Prostate gland (tissue), 2 donors: ENCODE data around the gene CSMD2. TPM values are rescaled to one million over a fixed set of nuclear protein-coding genes. Genes with fewer than 3 reads are reported as not detected.
"Not testable (repeated sequence)": the region's sequence is repeated elsewhere in the genome, so short reads cannot be mapped to it uniquely, and the experiment has no call there.

Experiments
- DNase-seq: peaks from one replicate; pipeline ENCODE4 v3.0.0-alpha.2; 2019; ENCODE audit warnings: low spot score
- H3K27ac ChIP-seq, 2 donors: fragments of 200-600 bp; sonication (generic); 2 replicates each; pipeline ENCODE4 v1.5.1; 2017 to 2019
- H3K27me3 ChIP-seq: fragments of 200-600 bp; sonication (generic); replicated peaks from 2 replicates; pipeline ENCODE4 v1.5.1; 2019; ENCODE audit not compliant: insufficient read depth
- H3K36me3 ChIP-seq, 2 donors: fragments of 200-600 bp; sonication (generic); 1 replicate in 1 of 2; 2 replicates in 1 of 2; pipeline versions ENCODE4 v1.5.1 to v1.8.1; 2017 to 2019
- H3K4me1 ChIP-seq: fragments of 200-600 bp; sonication (generic); replicated peaks from 2 replicates; pipeline ENCODE4 v1.5.1; 2019
- H3K4me3 ChIP-seq, 2 donors: fragments of 200-600 bp; sonication (generic); 2 replicates each; pipeline ENCODE4 v1.5.1; 2017 to 2019
- H3K9me3 ChIP-seq: fragments of 200-600 bp; sonication (generic); 2 replicates; pipeline ENCODE4 v1.5.1; 2017
- POLR2A ChIP-seq: fragments of 450-650 bp; IDR thresholded peaks from one replicate; pipeline ENCODE4 v1.6.1; 2016; ENCODE audit warnings: antibody characterized with exemption, mild to moderate bottlenecking
- POLR2AphosphoS5 ChIP-seq: sonication (generic); formaldehyde crosslinking; IDR thresholded peaks from one replicate; pipeline ENCODE4 v1.6.1; 2017; ENCODE audit warnings: antibody characterized with exemption
- WGBS: methylation state at CpG from one replicate; pipeline ENCODE4 v1.1.5; 2018; 5-methylcytosine and 5-hydroxymethylcytosine counted together
- intact Hi-C: fragments of 100-400 bp; cut with DNase I; formaldehyde crosslinking; loops from one replicate; pipeline ENCODE4 v1.14.2; 2022
- total RNA-seq, 2 donors: library from RNA; depleted of rRNA; stranded (reverse); fragments of >200 nt; gene quantifications; one replicate each; pipeline ENCODE4 v1.1.0, GENCODE V29; 2016
- TF ChIP-seq, protein P1 (sequence below), 4 experiments: fragments of 200-600 bp in 2 of 4; fragments of 450-650 bp in 2 of 4; sonication (generic) in 2 of 4; IDR thresholded peaks; 1 replicate in 3 of 4; 2 replicates in 1 of 4; pipeline ENCODE4 v1.5.1; 2016 to 2019; ENCODE audit warnings: antibody characterized with exemption in 4 of 4, mild to moderate bottlenecking in 2 of 4, moderate library complexity in 2 of 4

CSMD2 gene
- total RNA-seq, 2 donors from 2014 or later, result 0.14 to 5.5 TPM

DNA sequence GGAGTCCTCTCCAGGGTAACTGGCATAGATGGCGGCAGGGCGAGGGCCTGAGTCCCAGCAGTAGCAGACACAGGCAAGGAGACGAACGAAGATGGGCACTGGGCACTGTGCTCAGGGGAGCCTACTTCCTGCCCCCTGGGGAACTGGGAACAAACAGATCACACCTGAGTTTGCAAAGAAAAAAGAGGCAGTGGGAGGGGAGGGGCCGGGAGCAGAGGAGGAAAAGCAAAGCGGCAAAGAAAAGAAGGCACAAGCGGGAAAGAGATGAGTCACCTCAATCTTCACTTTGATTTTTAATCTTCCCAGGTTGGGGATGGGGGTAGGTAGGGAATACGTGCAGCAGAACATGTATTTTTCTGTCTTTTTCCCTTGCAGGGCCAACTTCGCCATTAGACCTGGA lies 648.6 kb downstream of the CSMD2 start:
- Histone ChIP-seq H3K9me3 (no peaks in the 10 kb centered on the region), H3K36me3 (no peaks in the 10 kb centered on the region), H3K4me1 (no peaks in the 10 kb centered on the region), H3K4me3 (no peak overlapping the region), H3K27me3 (no peaks in the 10 kb centered on the region), H3K27ac (no peak overlapping the region)
- TF ChIP-seq POLR2A (no peak), POLR2AphosphoS5 (no peak)
- TF ChIP-seq, protein P1, sequence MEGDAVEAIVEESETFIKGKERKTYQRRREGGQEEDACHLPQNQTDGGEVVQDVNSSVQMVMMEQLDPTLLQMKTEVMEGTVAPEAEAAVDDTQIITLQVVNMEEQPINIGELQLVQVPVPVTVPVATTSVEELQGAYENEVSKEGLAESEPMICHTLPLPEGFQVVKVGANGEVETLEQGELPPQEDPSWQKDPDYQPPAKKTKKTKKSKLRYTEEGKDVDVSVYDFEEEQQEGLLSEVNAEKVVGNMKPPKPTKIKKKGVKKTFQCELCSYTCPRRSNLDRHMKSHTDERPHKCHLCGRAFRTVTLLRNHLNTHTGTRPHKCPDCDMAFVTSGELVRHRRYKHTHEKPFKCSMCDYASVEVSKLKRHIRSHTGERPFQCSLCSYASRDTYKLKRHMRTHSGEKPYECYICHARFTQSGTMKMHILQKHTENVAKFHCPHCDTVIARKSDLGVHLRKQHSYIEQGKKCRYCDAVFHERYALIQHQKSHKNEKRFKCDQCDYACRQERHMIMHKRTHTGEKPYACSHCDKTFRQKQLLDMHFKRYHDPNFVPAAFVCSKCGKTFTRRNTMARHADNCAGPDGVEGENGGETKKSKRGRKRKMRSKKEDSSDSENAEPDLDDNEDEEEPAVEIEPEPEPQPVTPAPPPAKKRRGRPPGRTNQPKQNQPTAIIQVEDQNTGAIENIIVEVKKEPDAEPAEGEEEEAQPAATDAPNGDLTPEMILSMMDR (IDR thresholded peaks at IDR 0.05), result no peak
- intact Hi-C loops, result no loop called here
- 85% methylated on average over 9 of the region's 9 CpGs for WGBS
- no peak for DNase-seq

DNA sequence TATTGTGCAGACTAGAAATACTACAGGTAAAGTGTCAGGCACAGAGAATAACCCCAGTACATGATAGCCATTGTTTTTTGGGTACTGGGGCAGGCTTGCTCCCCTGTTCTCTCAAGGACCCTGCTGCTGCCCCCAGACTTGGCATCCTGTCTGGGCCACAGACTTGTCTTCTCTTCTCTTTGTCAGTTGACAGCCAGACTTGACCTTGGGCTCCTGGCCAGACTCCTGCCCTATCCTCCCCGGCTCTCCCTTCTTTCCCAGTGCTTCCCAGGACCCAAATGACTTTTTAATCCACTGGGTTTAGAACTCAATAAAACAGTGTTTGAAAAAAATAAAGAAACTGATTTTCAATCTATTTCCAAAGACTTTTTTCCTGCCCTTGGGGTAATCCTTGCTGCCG lies 649.4 kb downstream of the CSMD2 start:
- Histone ChIP-seq H3K27me3 (no peaks in the 10 kb centered on the region), H3K27ac (no peak overlapping the region), H3K4me3 (no peak overlapping the region), H3K36me3 (no peaks in the 10 kb centered on the region), H3K9me3 (no peaks in the 10 kb centered on the region), H3K4me1 (no peaks in the 10 kb centered on the region)
- 91% methylated on average over 2 of the region's 2 CpGs for WGBS
- TF ChIP-seq, protein P1 (IDR thresholded peaks at IDR 0.05), result no peak
- TF ChIP-seq POLR2A, result no peak
- TF ChIP-seq POLR2AphosphoS5, result no peak
- DNase-seq, result no peak
- intact Hi-C loops, result no loop called here

DNA sequence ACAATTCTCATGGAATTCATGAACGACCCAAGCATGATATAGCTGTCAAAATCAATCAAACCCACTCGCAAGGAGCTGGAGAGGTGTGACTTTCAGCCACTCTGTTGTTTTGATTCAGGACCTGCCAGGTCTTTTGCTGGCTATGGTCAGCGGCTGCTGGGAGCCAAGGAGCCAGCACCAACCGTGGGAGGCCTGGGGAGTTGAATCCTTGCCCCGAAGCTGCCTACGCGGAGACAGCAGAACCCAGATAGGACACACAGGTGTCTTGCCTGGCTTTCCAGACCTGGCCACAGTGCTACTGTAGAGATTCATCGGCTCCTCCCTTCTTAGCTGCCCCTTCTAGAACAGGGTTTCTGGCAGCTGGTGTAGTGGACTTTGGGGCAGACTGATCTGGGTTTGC lies 649.9 kb downstream of the CSMD2 start:
- intact Hi-C loops, result no loop called here
- no peak overlapping the region for H3K4me3 ChIP-seq
- no peak overlapping the region for H3K27ac ChIP-seq
- H3K36me3 ChIP-seq, result no peaks in the 10 kb centered on the region
- no peak for TF ChIP-seq POLR2AphosphoS5
- TF ChIP-seq POLR2A, result no peak
- TF ChIP-seq, protein P1 (IDR thresholded peaks at IDR 0.05), result no peak
- no peak for DNase-seq
- no peaks in the 10 kb centered on the region for H3K9me3 ChIP-seq
- H3K4me1 ChIP-seq, result no peaks in the 10 kb centered on the region
- 86% methylated on average over 5 of the region's 8 CpGs for WGBS
- H3K27me3 ChIP-seq, result no peaks in the 10 kb centered on the region

DNA sequence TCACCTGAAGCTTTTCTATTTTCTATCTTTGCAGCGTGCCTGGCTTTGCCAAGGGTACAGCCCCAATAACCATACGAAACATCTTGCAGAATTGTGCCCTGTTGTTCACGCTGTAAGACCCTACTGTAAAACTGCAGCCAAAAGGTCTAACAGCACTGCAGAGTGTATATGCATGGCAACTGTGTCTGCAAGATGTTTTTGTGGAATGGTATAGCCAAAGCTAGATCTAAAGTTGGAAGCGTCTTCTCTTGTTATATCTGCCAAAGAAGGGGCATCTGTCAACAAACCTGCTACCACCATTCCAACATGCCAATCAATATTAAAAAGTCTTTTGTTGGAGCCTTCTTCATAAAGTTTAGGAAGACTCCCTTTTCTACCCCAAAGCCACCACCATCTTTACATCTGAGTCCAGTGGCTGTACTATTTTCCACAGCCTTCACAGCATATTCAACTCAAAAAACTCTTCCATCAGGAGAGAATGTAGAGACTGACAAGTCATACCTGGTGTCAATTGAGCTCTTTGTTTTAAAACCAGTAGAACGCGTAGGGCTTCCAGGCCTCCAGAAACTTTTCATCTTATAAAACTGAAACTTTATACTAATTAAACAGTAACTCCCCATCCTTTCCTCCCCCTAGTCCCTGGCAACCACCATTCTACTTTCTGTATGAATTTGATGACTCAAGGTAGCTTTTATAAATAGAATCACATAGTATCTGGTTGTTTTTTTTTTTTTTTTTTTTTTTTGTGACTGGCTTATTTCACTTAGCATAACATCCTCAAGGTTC lies 652.6 kb downstream of the CSMD2 start:
- Histone ChIP-seq H3K4me3 (no peak overlapping the region), H3K9me3 (no peaks in the 10 kb centered on the region), H3K36me3 (no peaks in the 10 kb centered on the region), H3K4me1 (no peaks in the 10 kb centered on the region), H3K27ac (no peak overlapping the region), H3K27me3 (no peaks in the 10 kb centered on the region)
- intact Hi-C loops, result no loop called here
- no peak for TF ChIP-seq POLR2A
- peak; percentile 78 for TF ChIP-seq POLR2AphosphoS5
- WGBS, result 36% methylated on average over 6 of the region's 6 CpGs
- DNase-seq, result peak; percentile 61

DNA sequence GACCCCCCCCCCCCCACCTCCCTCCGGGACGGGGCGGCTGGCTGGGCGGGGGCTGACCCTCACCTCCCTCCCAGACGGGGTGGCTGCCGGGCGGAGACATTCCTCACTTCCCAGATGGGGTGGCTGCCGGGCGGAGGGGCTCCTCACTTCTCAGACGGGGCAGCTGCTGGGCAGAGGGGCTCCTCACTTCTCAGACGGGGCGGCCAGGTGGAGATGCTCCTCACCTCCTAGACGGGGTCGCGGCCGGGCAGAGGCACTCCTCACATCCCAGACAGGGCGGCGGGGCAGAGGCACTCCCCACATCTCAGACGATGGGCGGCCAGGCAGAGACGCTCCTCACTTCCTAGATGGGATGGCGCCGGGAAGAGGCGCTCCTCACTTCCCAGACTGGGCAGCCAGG lies 655.8 kb downstream of the CSMD2 start:
- 92% methylated on average over 19 of the region's 24 CpGs for WGBS

DNA sequence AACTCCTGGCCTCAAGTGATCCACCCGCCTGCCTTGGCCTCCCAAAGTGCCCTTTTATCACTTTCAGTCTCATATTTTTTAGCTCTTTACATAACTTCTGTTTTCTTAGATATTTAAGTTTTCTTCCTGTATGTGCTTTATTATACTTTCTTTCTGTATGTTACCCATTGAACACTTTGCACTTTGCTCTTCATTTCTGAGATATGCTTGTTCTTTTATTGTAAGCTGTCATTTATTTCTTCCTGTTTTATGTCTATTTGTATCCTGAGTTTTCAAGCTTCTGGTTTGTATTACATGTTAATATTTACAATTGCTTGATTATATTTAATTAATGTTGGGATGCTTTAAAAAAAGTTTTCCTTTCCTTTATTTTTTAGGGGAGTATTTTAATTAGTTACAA lies 656.9 kb downstream of the CSMD2 start:
- Histone ChIP-seq H3K36me3 (no peaks in the 10 kb centered on the region), H3K9me3 (no peaks in the 10 kb centered on the region), H3K4me1 (no peaks in the 10 kb centered on the region), H3K27me3 (no peaks in the 10 kb centered on the region), H3K4me3 (no peak overlapping the region), H3K27ac (no peak overlapping the region)
- no peak for DNase-seq
- 80% methylated on average over 1 of the region's 1 CpG for WGBS
- intact Hi-C loops, result no loop called here
- TF ChIP-seq POLR2A, result no peak
- TF ChIP-seq POLR2AphosphoS5, result no peak
- TF ChIP-seq, protein P1 (IDR thresholded peaks at IDR 0.05), result no peak

More for the DNA sequence above, 655.8 kb downstream of the CSMD2 start:
- H3K9me3 ChIP-seq, H3K4me1 ChIP-seq, H3K4me3 ChIP-seq, H3K36me3 ChIP-seq, H3K27me3 ChIP-seq, intact Hi-C loops, H3K27ac ChIP-seq, DNase-seq: not testable (repeated sequence)
